H9 (cell line): ENCODE measurements around the gene FOXC2. TPM values are rescaled to one million over a fixed set of nuclear protein-coding genes. Genes with fewer than 3 reads are reported as not detected.

ENCODE experiments used
- DNase-seq: peaks from one replicate; pipeline ENCODE4 v3.0.0-alpha.2; 2017
- H2AFZ ChIP-seq: one replicate; pipeline ENCODE4 v1.6.1; 2013; ENCODE audit warnings: mild to moderate bottlenecking, low read length, control low read depth, moderate library complexity
- H2AK5ac ChIP-seq: 2 replicates; pipeline ENCODE4 v1.6.1; 2013; ENCODE audit warnings: low read length, control low read depth, mixed read lengths; ENCODE audit not compliant: insufficient read length
- H2BK120ac ChIP-seq: one replicate; pipeline ENCODE4 v1.6.1; 2013; ENCODE audit warnings: low read depth, mild to moderate bottlenecking, low read length, control low read depth, inconsistent platforms; ENCODE audit not compliant: poor library complexity, severe bottlenecking
- H2BK12ac ChIP-seq: 2 replicates; pipeline ENCODE4 v1.6.1; 2013; ENCODE audit warnings: low read length, control low read depth, mixed read lengths, low read depth; ENCODE audit not compliant: insufficient read length
- H2BK15ac ChIP-seq: 2 replicates; pipeline ENCODE4 v1.6.1; 2013; ENCODE audit warnings: low read depth, low read length, control low read depth
- H2BK20ac ChIP-seq: one replicate; pipeline ENCODE4 v1.6.1; 2013; ENCODE audit warnings: low read depth, mild to moderate bottlenecking, low read length, control low read depth, inconsistent platforms; ENCODE audit not compliant: poor library complexity, severe bottlenecking
- H2BK5ac ChIP-seq: 2 replicates; pipeline ENCODE4 v1.6.1; 2013; ENCODE audit warnings: low read length, control low read depth, mixed read lengths; ENCODE audit not compliant: insufficient read length
- H3K14ac ChIP-seq: 2 replicates; pipeline ENCODE4 v1.6.1; 2013; ENCODE audit warnings: low read length, control low read depth; ENCODE audit not compliant: insufficient read depth
- H3K18ac ChIP-seq: 2 replicates; pipeline ENCODE4 v1.6.1; 2013; ENCODE audit warnings: low read depth, mild to moderate bottlenecking, mixed read lengths, low read length, control low read depth; ENCODE audit not compliant: insufficient read length
- H3K23ac ChIP-seq: 2 replicates; pipeline ENCODE4 v1.6.1; 2013; ENCODE audit warnings: low read length, control low read depth, mixed read lengths, low read depth; ENCODE audit not compliant: insufficient read length
- H3K23me2 ChIP-seq: 2 replicates; pipeline ENCODE4 v1.6.1; 2013; ENCODE audit warnings: low read depth, mild to moderate bottlenecking, mixed read lengths, low read length, control low read depth; ENCODE audit not compliant: insufficient read length, poor library complexity, severe bottlenecking
- H3K27ac ChIP-seq: 2 replicates; pipeline ENCODE4 v1.5.1; 2013; ENCODE audit warnings: low read length, control low read depth, mixed read lengths, low read depth; ENCODE audit not compliant: insufficient read length
- H3K27me3 ChIP-seq: 2 replicates; pipeline ENCODE4 v1.6.1; 2013; ENCODE audit warnings: low read length, control low read depth, inconsistent platforms; ENCODE audit not compliant: insufficient read depth
- H3K4ac ChIP-seq: 2 replicates; pipeline ENCODE4 v1.6.1; 2013; ENCODE audit warnings: low read depth, mild to moderate bottlenecking, control low read depth, inconsistent platforms, low read length, moderate library complexity
- H3K4me1 ChIP-seq: 2 replicates; pipeline ENCODE4 v1.6.1; 2013; ENCODE audit warnings: low read length, control low read depth, inconsistent platforms; ENCODE audit not compliant: insufficient read depth
- H3K4me2 ChIP-seq: 2 replicates; pipeline ENCODE4 v1.6.1; 2013; ENCODE audit warnings: low read length, control low read depth, mixed read lengths; ENCODE audit not compliant: insufficient read length, insufficient read depth
- H3K56ac ChIP-seq: 2 replicates; pipeline ENCODE4 v1.6.1; 2013; ENCODE audit warnings: low read depth, mild to moderate bottlenecking, mixed read lengths, low read length, control low read depth; ENCODE audit not compliant: insufficient read length
- H3K79me1 ChIP-seq: 2 replicates; pipeline ENCODE4 v1.6.1; 2013; ENCODE audit warnings: low read depth, mild to moderate bottlenecking, moderate library complexity, low read length, control low read depth, inconsistent platforms; ENCODE audit not compliant: insufficient read depth, poor library complexity, severe bottlenecking
- H3K79me2 ChIP-seq: 2 replicates; pipeline ENCODE4 v1.6.1; 2013; ENCODE audit warnings: low read length, control low read depth, inconsistent platforms; ENCODE audit not compliant: insufficient read depth
- H3K9ac ChIP-seq: 2 replicates; pipeline ENCODE4 v1.6.1; 2013; ENCODE audit warnings: low read length, control low read depth, mixed read lengths; ENCODE audit not compliant: insufficient read length; ENCODE audit errors: extremely low read depth
- H3K9me3 ChIP-seq: one replicate; pipeline ENCODE4 v1.6.1; 2013; ENCODE audit warnings: low read depth, low read length, inconsistent platforms; ENCODE audit not compliant: control insufficient read depth
- H3T11ph ChIP-seq: one replicate; pipeline ENCODE4 v1.6.1; 2013; ENCODE audit warnings: mild to moderate bottlenecking, low read length, control low read depth, inconsistent platforms
- H4K20me1 ChIP-seq: one replicate; pipeline ENCODE4 v1.6.1; 2013; ENCODE audit not compliant: control insufficient read depth, insufficient read length, insufficient read depth
- H4K5ac ChIP-seq: 2 replicates; pipeline ENCODE4 v1.6.1; 2013; ENCODE audit warnings: low read depth, mild to moderate bottlenecking, mixed read lengths, low read length, control low read depth; ENCODE audit not compliant: insufficient read length
- H4K8ac ChIP-seq: replicated peaks from 2 replicates; pipeline ENCODE4 v1.6.1; 2013; ENCODE audit warnings: low read length, control low read depth, mixed read lengths, low read depth; ENCODE audit not compliant: insufficient read length
- H4K91ac ChIP-seq: 2 replicates; pipeline ENCODE4 v1.6.1; 2013; ENCODE audit warnings: low read depth, mild to moderate bottlenecking, moderate library complexity, mixed read lengths, low read length, control low read depth; ENCODE audit not compliant: insufficient read length
- H3K27ac Mint-ChIP-seq, 3 experiments: 2 replicates in 2 of 3; 3 replicates in 1 of 3; pipeline ENCODE4 v1.8.0; 2020 to 2021; ENCODE audit warnings: mixed read lengths in 3 of 3, mild to moderate bottlenecking in 1 of 3, moderate library complexity in 1 of 3
- H3K27me3 Mint-ChIP-seq: 2 replicates; pipeline ENCODE4 v1.8.0; 2021; ENCODE audit warnings: low read depth, mild to moderate bottlenecking, moderate library complexity, mixed read lengths
- H3K36me3 Mint-ChIP-seq, 3 experiments: 2 replicates in 2 of 3; 3 replicates in 1 of 3; pipeline ENCODE4 v1.8.0; 2020 to 2021; ENCODE audit warnings: low read depth in 3 of 3, mixed read lengths in 3 of 3; ENCODE audit not compliant: insufficient read depth in 1 of 3
- H3K4me1 Mint-ChIP-seq, 2 experiments: 2 replicates each; pipeline ENCODE4 v1.8.0; 2020; ENCODE audit warnings: mixed read lengths in 2 of 2
- H3K4me3 Mint-ChIP-seq, 2 experiments: 2 replicates in 1 of 2; 3 replicates in 1 of 2; pipeline ENCODE4 v1.8.0; 2020 to 2021; ENCODE audit warnings: mild to moderate bottlenecking in 2 of 2, mixed read lengths in 2 of 2, moderate library complexity in 1 of 2
- H3K9me3 Mint-ChIP-seq, 2 experiments: 2 replicates in 1 of 2; 3 replicates in 1 of 2; pipeline ENCODE4 v1.8.0; 2020; ENCODE audit warnings: mild to moderate bottlenecking in 2 of 2, mixed read lengths in 2 of 2, moderate library complexity in 1 of 2
- CTCF ChIP-seq: fragments of 200-600 bp; sonication (generic); conservative IDR thresholded peaks from 3 replicates; pipeline ENCODE4 v1.8.0; 2021; ENCODE audit warnings: antibody characterized with exemption, mild to moderate bottlenecking
- WGBS: extraction: QIAGEN DNeasy Blood & Tissue Kit; methylation state at CpG from one replicate; pipeline ENCODE4 v1.1.7; 2013; ENCODE audit warnings: missing lambda C conversion rate, low lambda C conversion rate, mixed read lengths; ENCODE audit not compliant: insufficient read length; ENCODE audit errors: extremely low coverage; 5-methylcytosine and 5-hydroxymethylcytosine counted together
- total RNA-seq: library from RNA; stranded (reverse); gene quantifications from 2 replicates; pipeline ENCODE4 v1.2.1, GENCODE V29; 2021

Gene FOXC2
- total RNA-seq, 1 experiment from 2014 or later, result not detected

- Histone ChIP-seq H3T11ph (no peak overlapping the region), H3K9ac (no peak overlapping the region), H3K27me3 (no peaks in the 10 kb centered on the region), H3K27ac (no peak overlapping the region), H3K79me2 (no peaks in the 10 kb centered on the region), H3K79me1 (no peaks in the 10 kb centered on the region), H3K4ac (no peak overlapping the region), H2BK5ac (no peak overlapping the region), H2BK12ac (no peak overlapping the region), H3K9me3 (no peaks in the 10 kb centered on the region), H4K5ac (no peak overlapping the region), H4K20me1 (no peaks in the 10 kb centered on the region), H4K8ac (no peak overlapping the region), H4K91ac (no peak overlapping the region), H3K18ac (no peak overlapping the region), H2BK20ac (no peak overlapping the region), H3K56ac (no peak overlapping the region), H2AFZ (no peak overlapping the region), H3K23ac (no peak overlapping the region), H3K14ac (no peak overlapping the region), H3K4me2 (no peak overlapping the region), H3K23me2 (no peaks in the 10 kb centered on the region), H2BK15ac (no peak overlapping the region), H2BK120ac (no peak overlapping the region), H2AK5ac (no peak overlapping the region), H3K4me1 (no peaks in the 10 kb centered on the region)
- TF ChIP-seq CTCF, result no peak
- no peak overlapping the region for H3K27ac Mint-ChIP-seq
- H3K4me1 Mint-ChIP-seq, result peaks cover 0 to 4% of the 10 kb centered on the region in 2 experiments; a peak in 1 of 4 replicates
- peaks cover 3% of the 10 kb centered on the region for H3K27me3 Mint-ChIP-seq
- no peak overlapping the region for H3K4me3 Mint-ChIP-seq
- no CpG with 5 or more reads among the region's 7 CpGs for WGBS
- no peaks in the 10 kb centered on the region; a peak in 1 of 5 replicates for H3K9me3 Mint-ChIP-seq
- H3K36me3 Mint-ChIP-seq, result no peaks in the 10 kb centered on the region; a peak in 1 of 7 replicates
- DNase-seq, result no peak
Observed at GRCh38 chr16:86549893-86550190, 16.8 kb upstream of the FOXC2 start.
